ENCODE measurements around the gene AFAP1.

DNA sequence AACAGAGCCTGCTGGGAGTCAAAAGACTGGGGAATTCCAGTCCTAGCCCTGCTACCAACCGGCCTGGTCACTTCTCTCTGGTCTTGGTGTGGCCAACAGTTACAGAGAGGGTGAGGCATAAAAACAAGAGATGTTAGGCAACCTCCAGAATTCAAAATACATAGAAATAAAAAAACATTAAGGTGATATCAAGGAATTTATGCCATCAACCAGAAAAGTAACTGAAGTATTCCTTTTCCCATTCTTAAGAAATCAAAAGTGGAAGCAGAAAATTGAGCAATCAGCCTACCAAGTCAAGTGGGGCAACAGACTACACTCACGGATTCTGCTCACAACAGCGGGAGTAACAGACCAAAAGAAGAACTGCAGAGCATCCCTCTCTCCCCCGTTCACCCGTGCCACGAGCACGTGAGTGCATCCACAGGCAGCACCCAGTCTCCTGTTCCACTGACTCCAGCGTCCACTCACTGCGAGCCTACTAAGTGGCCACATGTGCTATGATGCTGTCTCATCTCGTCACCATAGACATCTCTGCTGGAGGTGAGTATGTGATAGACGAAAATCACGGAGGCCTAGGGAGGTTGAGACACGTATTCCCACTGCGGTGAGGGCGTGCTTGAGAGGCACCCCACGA is 29.3 kb downstream of the AFAP1 start:
- TF ChIP-seq YY1 (IDR thresholded peaks at IDR 0.05; ENCODE audit: low read depth) (no peak), EP300 (IDR thresholded peaks at IDR 0.05; ENCODE audit: borderline replicate concordance) (no peak), FOXM1 (IDR thresholded peaks at IDR 0.05; ENCODE audit: borderline replicate concordance, low read depth) (no peak), TCF12 (IDR thresholded peaks at IDR 0.05; ENCODE audit: low read depth) (no peak), ZBTB7A (IDR thresholded peaks at IDR 0.05; ENCODE audit: low read depth) (no peak), REST (IDR thresholded peaks at IDR 0.05; ENCODE audit: low read depth) (no peak), TAF1 (IDR thresholded peaks at IDR 0.05; ENCODE audit: low read depth) (no peak), MAX (IDR thresholded peaks at IDR 0.05) (no peak), CEBPB (IDR thresholded peaks at IDR 0.05) (no peak)
